GM18508 (cell line): Measurements from ENCODE around the gene PSMD9.
"Not testable (repeated sequence)": the region's sequence is repeated elsewhere in the genome, so short reads cannot be mapped to it uniquely, and the experiment has no call there.

Source experiments
- ATAC-seq: cut with Tn5 transposase; IDR thresholded peaks from one replicate; pipeline ENCODE4 v1.9.1; 2021; ENCODE audit warnings: moderate number of reproducible peaks; ENCODE audit not compliant: insufficient read depth, unreplicated experiment

PSMD9 gene

GRCh38 chr12:121917950-121918678 is 29.5 kb downstream of the PSMD9 start, which contains the start of gene CFAP251:
Gene CFAP251 (plus strand): TSS chr12:121918592. CDS start chr12:121921306, 2,714 bp downstream.
- ATAC-seq: no peak

GRCh38 chr12:121918679-121919038 is 30.1 kb downstream of the PSMD9 start:
- no peak for ATAC-seq

- ATAC-seq: no peak
These were observed 32.5 kb downstream of the PSMD9 start for GRCh38 chr12:121921066-121921465.

- ATAC-seq: no peak
These were observed 36.7 kb downstream of the PSMD9 start for GRCh38 chr12:121925358-121925695.

- no peak for ATAC-seq
These were observed 38.5 kb downstream of the PSMD9 start for GRCh38 chr12:121926874-121927706.

- ATAC-seq: no peak
These were observed 39.2 kb downstream of the PSMD9 start for GRCh38 chr12:121927813-121928212.

- not testable (repeated sequence) for ATAC-seq
These were observed 41.0 kb downstream of the PSMD9 start for GRCh38 chr12:121929545-121929944.

- ATAC-seq: no peak
These were observed 42.3 kb downstream of the PSMD9 start for GRCh38 chr12:121930862-121931261.

- ATAC-seq: no peak
These were observed 43.6 kb downstream of the PSMD9 start for GRCh38 chr12:121932176-121932536.

GRCh38 chr12:121932914-121933521 is 44.4 kb downstream of the PSMD9 start:
- no peak for ATAC-seq

- ATAC-seq: no peak
These were observed 45.1 kb downstream of the PSMD9 start for GRCh38 chr12:121933522-121934308.

GRCh38 chr12:121934309-121934664 is 45.7 kb downstream of the PSMD9 start:
- ATAC-seq: no peak

- no peak for ATAC-seq
These were observed 49.1 kb downstream of the PSMD9 start for GRCh38 chr12:121937654-121938053.

- ATAC-seq: no peak
These were observed 50.6 kb downstream of the PSMD9 start for GRCh38 chr12:121939186-121939585.

GRCh38 chr12:121939992-121940766 is 51.6 kb downstream of the PSMD9 start:
- ATAC-seq: no peak

- no peak for ATAC-seq
These were observed 53.6 kb downstream of the PSMD9 start for GRCh38 chr12:121942145-121942718.

GRCh38 chr12:121943926-121944325 is 55.3 kb downstream of the PSMD9 start:
- no peak for ATAC-seq

GRCh38 chr12:121946313-121947025 is 57.9 kb downstream of the PSMD9 start:
- ATAC-seq: no peak

- no peak for ATAC-seq
These were observed 59.4 kb downstream of the PSMD9 start for GRCh38 chr12:121947981-121948380.
